Measurements from ENCODE around the gene RBM5.

RBM5 gene

GRCh38 chr3:50162034-50162883 lies 73.5 kb downstream of the RBM5 start:
- DNase-seq (ENCODE audit: low spot score), result no peak
- ChIA-PET POLR2A (ENCODE audit: low non-redundant PET) (no interaction called here), CTCF (no interaction called here)
- peak overlapping the region; percentile 99 for H3K27ac ChIP-seq
- TF ChIP-seq, protein P1, sequence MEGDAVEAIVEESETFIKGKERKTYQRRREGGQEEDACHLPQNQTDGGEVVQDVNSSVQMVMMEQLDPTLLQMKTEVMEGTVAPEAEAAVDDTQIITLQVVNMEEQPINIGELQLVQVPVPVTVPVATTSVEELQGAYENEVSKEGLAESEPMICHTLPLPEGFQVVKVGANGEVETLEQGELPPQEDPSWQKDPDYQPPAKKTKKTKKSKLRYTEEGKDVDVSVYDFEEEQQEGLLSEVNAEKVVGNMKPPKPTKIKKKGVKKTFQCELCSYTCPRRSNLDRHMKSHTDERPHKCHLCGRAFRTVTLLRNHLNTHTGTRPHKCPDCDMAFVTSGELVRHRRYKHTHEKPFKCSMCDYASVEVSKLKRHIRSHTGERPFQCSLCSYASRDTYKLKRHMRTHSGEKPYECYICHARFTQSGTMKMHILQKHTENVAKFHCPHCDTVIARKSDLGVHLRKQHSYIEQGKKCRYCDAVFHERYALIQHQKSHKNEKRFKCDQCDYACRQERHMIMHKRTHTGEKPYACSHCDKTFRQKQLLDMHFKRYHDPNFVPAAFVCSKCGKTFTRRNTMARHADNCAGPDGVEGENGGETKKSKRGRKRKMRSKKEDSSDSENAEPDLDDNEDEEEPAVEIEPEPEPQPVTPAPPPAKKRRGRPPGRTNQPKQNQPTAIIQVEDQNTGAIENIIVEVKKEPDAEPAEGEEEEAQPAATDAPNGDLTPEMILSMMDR (conservative IDR thresholded peaks at IDR 0.05; ENCODE audit: low read depth), result no peak

DNA sequence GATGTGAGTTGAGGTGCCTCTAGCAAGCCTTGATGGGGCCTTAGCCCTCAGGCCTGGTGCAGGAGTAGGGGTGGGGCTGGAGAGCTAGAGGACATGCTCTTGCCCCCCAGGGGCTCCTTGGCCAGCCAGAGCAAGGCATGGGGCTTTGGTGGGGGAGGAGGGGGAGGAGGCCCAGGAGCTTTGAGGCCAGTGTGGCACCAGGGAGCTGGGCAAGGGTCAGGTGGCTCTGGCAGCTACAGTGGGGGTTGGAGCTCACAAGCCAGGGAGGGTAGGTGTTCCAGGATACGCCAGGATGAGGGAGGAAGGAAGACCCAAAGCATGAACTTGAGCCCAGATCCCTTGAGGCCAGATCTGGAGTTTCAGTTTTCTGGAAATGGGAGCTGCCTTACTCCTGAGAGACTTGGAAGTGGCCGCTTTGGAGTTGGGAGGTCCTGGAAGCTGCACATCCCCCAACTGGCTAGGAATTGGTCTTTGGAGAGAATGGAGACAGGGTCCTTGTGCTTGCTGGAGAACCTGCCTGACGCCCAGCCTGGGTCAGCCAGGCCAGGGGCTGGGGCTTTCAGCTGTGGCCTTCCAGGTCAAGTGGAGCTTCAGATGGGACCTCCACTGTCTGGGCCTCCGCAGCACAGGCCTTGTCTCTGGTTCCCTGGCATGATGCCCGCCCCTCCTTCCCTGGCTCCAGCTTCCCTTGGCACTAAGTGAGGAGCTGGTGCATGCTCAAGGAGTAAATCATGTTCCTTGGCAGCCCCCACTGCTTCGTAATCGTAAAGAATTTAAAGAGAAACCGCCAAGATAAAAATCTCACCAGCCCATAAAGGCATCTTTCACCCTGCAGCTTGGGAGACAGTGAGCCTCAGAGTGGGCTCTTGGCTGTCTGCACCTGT lies 75.1 kb downstream of the RBM5 start:
- CTCF ChIA-PET, result interaction anchor here (0.8 to 1.1 kb wide), 2 partner anchors 31 to 83 kb away, joined by 3 read pairs; no protein-coding TSS in a partner anchor
- peak; percentile 84 for DNase-seq (ENCODE audit: low spot score)
- POLR2A ChIA-PET (ENCODE audit: low non-redundant PET), result no interaction called here
- H3K27ac ChIP-seq, result peak overlapping the region; percentile 99
- TF ChIP-seq, protein P1 (conservative IDR thresholded peaks at IDR 0.05; ENCODE audit: low read depth), result no peak

GRCh38 chr3:50164481-50164880 lies 75.8 kb downstream of the RBM5 start:
- ChIA-PET CTCF (interaction anchor here (0.8 to 1.1 kb wide), 2 partner anchors 30 to 82 kb away, joined by 3 read pairs; no protein-coding TSS in a partner anchor), POLR2A (ENCODE audit: low non-redundant PET) (no interaction called here)
- peak overlapping the region; percentile 99 for H3K27ac ChIP-seq
- TF ChIP-seq, protein P1 (conservative IDR thresholded peaks at IDR 0.05; ENCODE audit: low read depth), result no peak
- no peak for DNase-seq (ENCODE audit: low spot score)

GRCh38 chr3:50164984-50165909 lies 76.5 kb downstream of the RBM5 start:
- TF ChIP-seq, protein P1 (conservative IDR thresholded peaks at IDR 0.05; ENCODE audit: low read depth), result no peak
- ChIA-PET POLR2A (ENCODE audit: low non-redundant PET) (no interaction called here), CTCF (no interaction called here)
- peak overlapping the region; percentile 99 for H3K27ac ChIP-seq
- no peak for DNase-seq (ENCODE audit: low spot score)

DNA sequence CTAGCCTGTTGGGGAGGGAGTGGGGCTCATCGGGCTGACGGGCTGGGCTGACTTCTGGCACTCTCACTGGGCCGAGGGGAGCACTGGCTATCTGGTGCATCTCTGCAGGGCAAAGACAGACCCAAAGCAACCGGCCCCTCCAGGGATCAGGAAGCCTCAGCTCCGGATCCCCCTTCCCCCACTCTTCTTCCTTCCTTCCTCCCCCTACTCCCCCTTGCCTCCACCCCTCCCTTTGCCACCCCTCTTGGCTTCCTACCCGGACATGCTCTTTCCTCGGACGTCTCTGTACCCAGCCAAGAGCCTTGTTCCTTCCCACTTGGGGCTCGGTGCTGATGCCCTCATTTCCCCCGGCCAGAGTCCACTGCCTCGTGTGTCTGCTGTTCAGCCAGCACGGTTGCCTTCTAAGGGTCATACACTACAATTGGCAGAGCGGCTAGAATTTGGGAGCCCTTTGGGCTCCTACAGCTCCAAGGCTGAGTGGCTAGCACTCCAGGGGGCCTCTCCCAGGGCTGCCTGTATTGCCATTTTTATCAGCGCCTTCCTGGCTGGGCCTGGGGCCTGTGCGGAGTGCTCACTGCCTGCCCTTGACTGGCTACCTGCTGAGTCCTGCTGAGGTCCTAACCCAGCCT lies 77.3 kb downstream of the RBM5 start:
- no peak for DNase-seq (ENCODE audit: low spot score)
- ChIA-PET POLR2A (ENCODE audit: low non-redundant PET) (no interaction called here), CTCF (no interaction called here)
- TF ChIP-seq, protein P1 (conservative IDR thresholded peaks at IDR 0.05; ENCODE audit: low read depth), result no peak
- H3K27ac ChIP-seq, result peak overlapping the region; percentile 99

All from RWPE1 (cell line).